NCI-H128 (cell line): ENCODE results near the gene SNIP1.
A peak's percentile ranks its signal among the peaks of the same experiment; 100 is the strongest.
"Not testable (repeated sequence)": the region's sequence is repeated elsewhere in the genome, so short reads cannot be mapped to it uniquely, and the experiment has no call there.

Source experiments
- DNase-seq: peaks from one replicate; lab custom pipeline; 2025; ENCODE audit not compliant: unreplicated experiment; lab: John Stamatoyannopoulos, UW

SNIP1 gene

DNA sequence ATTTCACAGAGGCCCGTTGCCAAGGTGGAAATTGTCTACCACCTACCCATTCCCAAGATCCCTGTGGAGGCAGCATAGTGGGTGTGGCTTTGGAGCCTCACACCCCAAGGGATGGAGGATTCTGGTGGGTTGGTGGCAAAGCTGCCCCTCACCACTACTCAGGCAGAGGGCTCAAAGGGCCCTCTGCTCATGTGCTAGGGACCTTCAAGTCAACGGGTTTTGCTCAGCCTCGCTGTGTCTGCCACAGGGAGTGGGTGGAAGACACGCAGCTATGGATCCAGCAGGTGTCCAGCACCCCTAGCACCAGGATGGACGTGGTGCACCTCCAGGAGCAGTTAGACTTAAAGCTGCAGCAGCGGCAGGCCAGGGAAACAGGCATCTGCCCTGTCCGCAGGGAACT lies 5.0 kb upstream of the SNIP1 start:
- DNase-seq: no peak

DNA sequence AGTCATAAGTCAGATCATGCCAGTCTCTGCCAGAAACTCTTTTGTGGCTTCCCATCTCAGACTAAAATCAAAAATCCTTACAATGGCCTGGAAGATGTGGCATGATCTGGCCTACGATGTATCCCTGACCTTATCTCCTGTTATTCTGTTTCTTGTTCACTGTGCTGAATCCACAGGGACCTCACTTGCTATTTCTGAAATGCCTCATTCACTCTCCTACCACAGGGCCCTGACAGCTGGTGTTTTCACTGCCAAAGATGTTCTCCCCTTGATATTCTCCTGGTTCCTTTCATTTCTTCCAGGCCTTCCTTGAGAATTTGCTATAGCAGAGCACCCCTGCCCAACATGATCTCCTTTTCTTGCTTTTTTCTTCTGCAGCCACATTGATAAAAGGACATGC lies 4.3 kb upstream of the SNIP1 start:
- DNase-seq: no peak

DNA sequence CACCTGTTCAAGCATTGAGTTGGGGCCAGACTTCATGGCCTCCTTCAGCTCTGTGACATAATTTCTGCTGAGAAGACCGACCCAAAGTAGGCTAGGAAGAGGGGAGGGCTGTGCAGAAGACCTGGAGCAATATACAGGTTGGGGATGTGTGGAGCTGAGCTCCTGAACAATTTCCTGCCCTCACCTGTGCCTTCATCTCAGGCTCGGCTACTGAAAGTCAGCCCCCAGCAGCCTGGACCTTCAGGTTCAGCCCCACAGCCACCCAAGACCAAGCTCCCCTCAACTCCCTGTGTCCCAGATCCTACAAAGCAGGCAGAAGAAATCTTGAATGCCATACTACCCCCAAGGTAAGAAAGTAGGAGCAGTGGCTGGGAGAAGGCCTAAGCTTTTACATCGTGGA lies 3.3 kb upstream of the SNIP1 start:
- DNase-seq: no peak

DNA sequence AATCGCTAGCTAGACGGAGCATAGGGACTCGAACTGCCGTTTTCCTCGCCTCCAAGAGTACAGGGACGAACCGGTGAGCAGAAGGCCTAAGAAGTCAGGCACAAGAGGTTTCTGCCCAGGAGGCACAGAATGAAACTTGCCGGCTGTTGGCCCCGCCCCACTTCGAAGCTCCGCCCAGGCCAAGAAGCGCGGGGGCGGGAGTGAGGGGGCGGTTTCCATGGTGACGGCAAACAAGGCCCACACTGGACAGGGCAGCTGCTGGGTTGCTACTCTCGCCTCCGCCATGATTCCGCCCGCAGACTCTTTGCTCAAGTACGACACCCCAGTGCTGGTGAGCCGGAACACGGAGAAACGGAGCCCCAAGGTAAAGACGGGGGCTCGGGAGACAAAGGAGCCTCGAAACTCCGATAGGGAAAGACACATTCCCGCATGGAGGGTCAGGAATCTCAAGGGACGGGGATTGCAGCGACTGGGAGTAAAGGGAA lies 2.7 kb upstream of the SNIP1 start, which contains the start of gene DNALI1:
TSS of gene DNALI1 (plus strand) at position 229 of the 485 bp plus-strand sequence. CDS start at position 284, 55 bp downstream.
- peak; percentile 80 for DNase-seq

DNA sequence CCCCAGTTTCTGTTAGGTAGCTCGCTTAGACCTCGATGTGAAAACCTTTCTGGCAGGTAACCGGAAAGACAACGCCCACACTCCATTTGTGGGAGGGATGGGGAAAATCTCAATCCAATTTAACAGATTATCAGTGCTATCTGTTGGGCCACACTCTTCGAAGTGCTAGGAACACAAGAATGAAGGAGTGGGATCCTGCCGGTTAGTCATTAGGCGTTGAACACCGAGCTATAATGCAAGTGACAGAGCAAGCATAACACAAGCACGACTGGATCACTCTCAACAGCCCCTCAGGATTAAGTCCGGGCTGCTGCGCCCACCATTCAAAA lies 531 bp downstream of the SNIP1 start:
- DNase-seq: no peak

DNA sequence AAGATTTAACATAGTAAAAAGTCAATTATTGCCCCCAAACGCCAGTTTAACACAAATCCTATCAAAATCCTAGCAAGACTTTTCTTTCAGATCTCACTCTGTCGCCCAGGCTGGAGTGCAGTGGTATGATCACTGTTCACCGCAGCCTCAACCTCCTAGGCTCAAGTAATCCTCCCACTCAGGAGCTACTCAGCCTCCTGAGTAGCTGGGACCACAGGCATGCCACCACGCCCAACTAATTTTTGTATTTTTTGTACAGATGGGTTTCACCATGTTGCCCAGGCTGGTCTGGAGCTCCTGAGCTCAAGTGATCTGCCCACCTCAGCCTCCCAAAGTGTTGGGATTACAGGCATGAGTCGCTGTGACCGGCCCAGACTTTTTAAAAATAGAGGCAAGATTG lies 4.8 kb downstream of the SNIP1 start:
- DNase-seq: no peak

DNA sequence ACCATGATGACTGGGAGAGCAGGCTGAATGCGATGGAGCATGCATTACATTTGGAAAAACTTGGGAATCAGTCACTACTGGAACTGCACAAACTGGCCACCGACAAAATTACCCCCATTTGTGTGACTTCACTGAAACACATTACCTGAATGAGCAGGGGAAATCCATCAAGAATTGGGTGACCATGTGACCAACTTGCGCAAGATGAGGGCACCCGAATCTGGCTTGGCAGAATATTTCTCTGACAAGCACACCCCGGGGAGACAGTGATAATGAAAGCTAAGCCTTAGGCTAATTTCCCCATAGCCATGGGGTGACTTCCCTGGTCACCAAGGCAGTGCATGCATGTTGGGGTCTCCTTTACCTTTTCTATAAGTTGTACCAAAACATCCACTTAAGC lies 9.1 kb downstream of the SNIP1 start:
- no peak for DNase-seq

DNA sequence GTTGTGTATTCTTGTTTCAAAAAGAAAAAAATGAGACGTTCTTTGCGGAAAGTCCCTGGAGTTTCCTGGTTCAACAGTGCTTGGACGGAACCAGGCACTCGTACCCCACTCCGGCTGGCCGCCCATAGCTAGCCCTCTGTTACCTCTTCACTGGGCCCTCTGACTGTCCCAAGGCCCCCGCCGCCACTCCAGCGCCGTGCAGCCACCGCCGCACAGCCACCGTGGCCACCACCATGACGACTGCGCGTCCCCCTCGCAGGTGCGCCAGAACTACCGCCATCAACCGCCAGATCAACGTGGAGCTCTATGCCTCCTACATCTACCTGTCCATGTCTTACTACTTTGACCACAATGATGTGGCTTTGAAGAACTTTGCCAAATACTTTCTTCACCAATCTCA lies 9.6 kb downstream of the SNIP1 start:
- no peak for DNase-seq

DNA sequence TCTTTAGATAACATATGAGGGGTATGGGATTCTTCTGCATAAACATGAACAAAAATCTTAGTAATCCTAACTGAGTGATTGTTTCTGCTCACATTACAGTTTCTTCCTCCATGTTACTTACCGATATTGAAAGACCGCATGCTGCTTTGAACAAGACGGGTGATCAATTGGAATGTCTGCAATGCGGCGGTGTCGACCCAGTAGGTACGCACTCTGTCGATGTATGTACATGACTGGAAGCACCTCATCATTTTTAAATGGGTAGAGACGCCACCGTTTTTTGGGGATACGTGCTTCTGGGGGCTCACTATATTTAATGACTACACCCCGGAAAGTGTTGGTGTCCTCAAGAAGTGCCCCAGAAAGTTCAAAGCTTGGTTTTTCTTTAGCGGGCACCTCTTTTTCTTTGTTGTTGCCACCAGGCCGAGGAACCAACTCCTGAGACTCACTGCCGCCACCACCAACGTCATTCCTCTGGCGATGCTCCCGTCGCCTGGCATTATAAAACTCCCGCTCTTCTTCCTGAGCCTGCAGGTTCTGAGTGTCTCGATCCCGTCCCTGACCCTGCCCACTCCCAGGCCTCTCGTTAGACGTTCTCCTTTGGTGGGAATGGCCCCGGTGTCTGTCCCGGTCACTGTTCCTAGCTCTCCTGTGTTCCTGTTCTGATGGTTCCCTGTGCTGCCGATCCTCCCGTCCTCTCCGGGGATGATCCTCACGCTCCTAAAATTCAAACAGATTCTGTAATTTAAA lies 13.9 kb downstream of the SNIP1 start:
- no peak for DNase-seq

DNA sequence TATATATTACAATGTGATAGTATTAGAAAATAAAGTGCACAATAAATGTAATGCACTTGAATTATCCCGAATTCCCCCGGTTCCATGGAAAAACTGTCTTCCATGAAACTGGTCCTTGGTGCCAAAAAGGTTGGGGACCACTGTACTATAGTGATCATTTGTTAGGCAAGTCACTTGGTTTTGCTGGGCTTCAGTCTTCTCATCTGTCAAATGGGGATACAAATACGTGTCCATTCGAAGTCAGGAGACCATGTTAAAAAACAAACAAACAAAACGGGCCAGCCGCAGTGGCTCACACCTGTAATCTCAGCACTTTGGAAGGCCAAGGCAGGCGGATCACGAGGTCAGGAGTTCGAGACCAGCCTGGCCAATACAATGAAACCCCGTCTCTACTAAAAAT lies 14.9 kb downstream of the SNIP1 start:
- not testable (repeated sequence) for DNase-seq

DNA sequence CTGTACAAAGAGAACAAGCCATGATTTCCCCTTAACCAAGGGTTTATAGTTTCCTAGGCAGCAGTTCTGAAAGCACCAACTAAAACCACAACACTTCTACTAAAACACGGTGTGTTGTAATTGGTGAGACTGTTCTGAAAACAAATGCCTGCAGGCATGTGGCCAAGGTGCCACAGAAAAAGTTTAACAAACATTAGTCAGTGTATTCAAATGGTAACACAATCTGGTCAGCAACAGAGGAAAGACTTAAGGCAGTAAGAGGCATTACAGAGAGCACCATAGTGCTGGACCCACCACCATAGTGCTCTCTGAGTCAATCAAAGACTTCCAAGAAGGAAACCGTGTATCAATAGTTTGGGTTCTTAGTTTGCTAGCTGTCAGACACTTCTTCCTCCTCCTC lies 16.7 kb downstream of the SNIP1 start:
- DNase-seq: no peak

DNA sequence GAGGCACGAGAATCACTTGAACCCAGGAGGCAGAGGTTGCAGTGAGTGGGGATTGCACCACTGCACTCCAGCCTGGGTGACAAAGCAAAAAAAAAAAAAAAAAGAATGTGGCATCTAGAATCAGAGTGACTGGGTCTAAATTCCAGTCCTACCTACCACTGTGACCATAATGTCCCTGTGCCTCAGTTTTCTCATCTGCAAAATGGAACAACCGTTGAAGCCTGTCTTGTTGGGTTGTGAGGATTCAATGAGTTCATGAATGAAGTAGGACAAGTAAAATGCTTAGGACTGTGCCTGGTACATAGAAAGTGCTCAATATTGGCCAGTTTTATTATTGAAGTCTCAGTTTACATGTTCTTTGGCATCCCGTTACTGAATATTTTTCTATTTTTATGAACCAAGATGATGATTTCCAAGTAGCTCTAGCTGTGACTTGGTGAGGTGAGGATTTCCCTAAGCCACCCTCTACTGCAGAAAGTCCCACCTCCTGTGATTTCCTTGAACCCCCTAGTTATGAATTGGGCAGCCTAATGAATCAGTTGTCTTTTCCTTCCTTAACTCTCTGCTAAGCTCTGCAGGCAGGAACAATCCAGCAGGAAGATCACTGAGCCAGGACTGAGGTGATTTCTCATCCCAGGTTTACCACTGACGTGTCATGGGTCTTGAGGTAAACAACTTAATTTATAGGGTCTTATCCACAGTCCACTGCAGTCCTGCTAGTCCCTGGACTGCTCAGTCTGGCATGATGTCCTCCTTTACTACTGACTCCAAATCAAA lies 20.6 kb downstream of the SNIP1 start:
- no peak for DNase-seq

DNA sequence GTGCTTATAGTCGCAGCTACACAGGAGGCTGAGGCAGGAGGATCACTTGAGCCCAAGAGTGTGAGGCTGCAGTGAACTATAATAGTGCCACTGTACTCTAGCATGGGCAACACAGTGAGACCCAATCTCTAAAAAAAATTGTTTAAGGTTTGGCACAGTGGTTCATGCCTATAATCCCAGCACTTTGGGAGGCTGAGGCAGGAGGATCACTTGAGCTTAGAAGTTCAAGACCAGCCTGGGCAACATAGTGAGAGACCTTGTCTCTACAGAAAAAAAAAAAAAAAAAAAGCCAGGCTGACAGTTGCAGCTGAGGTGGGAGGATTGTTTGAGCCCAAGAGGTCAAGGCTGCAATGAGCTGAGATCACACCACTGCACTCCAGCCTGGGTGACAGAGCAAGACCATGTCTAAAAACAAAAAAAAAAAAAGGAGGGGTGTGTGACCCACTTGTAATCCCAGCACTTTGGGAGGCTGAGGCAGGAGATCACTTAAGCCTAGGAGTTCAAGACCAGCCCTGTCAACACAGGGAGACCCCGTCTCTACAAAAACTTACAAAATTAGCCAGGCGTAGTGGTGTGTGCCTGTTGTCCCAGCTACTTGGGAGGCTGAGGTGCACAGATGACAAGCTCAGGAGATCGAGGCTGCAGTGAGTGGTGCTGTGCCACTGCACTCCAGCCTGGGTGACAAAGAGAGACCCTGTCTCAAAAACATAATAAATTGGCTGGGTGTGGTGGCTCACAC lies 21.5 kb downstream of the SNIP1 start:
- not testable (repeated sequence) for DNase-seq

DNA sequence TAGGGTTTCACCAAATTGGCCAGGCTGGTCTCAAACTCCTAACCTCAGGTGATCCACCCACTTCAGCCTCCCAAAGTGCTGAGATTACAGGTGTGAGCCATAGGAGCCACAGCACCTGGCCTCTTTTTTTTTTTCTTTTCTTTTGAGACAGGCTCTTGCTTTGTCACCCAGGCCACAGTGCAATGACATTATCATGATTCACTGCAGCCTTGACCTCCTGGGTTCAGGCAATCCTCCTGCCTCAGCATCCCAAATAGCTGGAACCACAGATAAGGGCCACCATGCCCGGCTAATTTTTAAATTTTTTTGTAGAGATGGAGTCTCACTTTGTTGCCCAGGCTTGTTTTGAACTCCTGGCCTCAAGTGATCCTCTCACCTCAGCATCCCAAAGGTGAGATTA lies 24.2 kb downstream of the SNIP1 start:
- DNase-seq: not testable (repeated sequence)

DNA sequence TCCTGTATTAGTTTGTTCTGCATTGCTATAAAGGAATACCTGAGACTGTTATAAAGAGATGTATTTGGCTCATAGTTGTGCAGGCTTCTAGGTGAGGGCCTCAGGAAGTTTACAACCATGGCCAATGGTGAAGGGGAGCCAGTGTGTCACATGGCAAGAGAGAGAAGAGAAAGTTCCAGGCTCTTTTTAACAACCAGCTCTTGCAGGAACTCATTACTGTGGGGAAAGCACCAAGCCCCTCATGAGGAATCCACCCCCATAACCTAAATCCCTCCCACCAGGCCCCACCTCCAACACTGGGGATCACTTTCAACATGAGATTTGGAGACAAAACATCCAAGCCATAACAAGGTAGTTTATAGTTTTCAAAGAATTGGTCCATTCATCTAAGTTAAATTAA lies 34.5 kb downstream of the SNIP1 start:
- DNase-seq: no peak

DNA sequence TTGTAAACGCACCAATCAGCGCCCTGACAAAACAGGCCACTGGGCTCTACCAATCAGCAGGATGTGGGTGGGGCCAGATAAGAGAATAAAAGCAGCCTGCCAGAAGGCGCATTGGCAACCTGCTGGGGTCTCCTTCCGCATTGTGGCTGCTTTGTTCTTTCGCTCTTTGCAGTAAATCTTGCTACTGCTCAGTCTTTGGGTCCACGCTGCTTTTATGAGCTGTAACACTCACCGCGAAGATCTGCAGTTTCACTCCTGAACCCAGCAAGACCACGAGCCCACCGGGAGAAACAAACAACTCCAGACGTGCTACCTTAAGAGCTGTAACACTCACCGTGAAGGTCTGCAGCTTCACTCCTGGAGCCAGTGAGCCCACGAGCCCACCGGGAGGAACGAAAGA lies 35.2 kb downstream of the SNIP1 start:
- not testable (repeated sequence) for DNase-seq

DNA sequence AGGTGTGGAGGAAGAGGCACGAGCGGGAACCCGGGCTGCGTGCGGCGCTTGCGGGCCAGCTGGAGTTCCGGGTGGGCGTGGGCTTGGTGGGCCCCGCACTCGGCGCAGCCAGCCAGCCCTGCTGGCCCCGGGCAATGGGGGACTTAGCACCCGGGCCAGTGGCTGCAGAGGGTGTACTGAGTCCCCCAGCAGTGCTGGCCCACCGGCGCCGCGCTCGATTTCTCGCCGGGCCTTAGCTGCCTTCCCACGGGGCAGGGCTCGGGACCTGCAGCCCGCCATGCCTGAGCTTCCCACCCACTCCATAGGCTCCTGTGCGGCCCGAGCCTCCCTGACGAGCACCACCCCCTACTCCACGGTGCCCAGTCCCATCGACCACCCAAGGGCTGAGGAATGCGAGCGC lies 35.9 kb downstream of the SNIP1 start:
- not testable (repeated sequence) for DNase-seq

DNA sequence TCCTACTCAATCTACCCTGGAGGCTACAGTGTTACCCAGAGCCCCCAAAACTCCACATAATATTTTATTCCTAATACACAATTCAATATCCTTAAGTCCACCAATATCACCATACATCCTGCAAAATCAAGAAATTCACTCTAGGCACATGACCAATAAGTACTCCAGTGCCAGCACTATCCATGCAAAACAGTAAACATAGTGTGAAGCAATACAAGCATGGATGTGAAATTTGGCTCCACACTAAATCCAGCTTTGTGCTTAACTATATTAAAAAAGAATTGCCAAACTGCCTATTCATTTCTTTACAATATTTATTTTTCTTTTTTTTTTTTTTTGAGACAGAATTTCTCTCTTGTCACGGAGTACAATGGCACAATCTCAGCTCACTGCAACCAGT lies 36.5 kb downstream of the SNIP1 start:
- DNase-seq: no peak

DNA sequence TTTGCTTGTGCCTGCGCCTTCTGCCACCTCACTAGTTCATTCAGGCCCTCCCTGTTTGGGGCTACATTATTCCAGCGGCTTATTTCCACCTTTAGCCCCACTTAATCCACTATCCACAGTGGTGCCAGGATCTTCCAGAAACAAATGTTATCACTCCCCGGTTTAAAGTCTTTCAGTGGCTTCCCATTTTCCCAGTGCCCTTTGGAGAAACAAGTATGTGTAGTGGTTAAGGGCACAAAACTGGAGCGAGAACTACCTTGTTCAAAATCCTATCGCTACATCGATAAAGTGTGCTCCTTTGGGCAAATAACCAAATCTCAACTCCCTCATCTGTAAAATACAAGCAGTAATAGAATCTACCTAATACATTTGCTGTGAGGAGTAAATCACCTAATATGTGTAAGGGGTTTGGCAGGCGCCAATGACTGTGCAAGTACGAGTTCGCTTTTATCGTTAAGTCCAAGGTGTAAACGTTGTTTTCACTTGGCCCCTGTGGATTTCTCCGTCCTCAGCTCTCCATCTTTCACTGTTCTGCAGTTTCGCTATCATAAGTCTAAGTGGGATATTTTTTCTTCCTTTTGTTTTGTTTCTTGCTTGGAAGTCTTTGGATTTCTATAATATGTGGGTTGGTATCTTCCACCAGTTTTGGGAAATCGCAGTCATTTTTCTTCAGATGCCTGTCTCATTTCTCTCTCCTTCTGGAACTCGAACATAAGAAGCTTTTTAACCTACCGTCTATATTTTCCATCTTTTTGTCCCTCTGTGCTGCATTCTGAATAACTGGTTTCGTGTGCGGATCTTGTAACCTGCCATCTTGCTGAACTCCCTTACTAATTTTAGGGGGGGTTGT lies 38.7 kb downstream of the SNIP1 start:
- DNase-seq: no peak

DNA sequence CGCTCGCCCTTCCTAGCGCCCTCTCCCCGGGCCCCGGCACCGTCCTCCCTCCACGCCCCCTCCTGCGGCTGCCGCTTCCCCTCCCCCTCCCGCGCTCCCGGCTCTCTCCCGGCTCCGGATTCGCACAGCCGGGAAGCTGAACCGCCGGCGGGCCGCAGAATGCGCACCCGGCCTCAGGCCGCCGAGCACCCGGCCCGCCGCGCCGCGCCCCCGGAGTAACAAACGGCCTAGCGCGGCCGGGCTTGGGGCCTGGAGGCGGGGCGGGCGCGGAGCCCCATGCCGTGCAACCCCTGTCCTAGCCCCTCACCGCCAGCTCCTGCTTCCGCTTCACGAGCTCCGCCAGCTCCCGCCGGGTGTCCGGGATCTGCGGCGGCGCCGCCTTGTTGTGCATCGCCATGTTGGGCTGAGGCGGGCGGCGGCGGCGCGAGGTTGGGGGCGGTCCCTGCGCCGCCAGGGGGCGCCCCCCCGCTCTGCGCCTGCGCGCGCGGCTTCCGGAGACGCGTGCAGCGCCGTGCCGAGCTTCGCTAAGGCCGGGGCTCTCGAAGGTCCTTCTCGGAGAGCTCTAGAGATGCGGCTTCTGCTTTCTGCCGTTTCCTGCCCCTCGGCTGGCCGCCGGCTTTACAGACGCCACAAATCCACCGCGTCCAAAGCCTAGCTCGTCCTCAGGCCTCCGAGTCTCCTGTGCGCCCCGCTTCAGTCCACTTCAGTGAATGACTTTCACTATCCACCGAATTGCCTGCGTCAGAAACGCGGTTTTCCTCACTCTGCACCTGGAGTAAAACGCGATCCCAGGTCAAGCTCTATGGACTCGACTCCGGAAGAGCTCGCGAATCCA lies 39.5 kb downstream of the SNIP1 start, which contains the start of gene MEAF6:
TSS of gene MEAF6 (minus strand) at position 417 of the 835 bp plus-strand sequence. CDS start at position 397, 20 bp downstream.
- DNase-seq: peak; percentile 84
